ENCODE measurements around the gene CDKN1B.

CDKN1B gene

DNA sequence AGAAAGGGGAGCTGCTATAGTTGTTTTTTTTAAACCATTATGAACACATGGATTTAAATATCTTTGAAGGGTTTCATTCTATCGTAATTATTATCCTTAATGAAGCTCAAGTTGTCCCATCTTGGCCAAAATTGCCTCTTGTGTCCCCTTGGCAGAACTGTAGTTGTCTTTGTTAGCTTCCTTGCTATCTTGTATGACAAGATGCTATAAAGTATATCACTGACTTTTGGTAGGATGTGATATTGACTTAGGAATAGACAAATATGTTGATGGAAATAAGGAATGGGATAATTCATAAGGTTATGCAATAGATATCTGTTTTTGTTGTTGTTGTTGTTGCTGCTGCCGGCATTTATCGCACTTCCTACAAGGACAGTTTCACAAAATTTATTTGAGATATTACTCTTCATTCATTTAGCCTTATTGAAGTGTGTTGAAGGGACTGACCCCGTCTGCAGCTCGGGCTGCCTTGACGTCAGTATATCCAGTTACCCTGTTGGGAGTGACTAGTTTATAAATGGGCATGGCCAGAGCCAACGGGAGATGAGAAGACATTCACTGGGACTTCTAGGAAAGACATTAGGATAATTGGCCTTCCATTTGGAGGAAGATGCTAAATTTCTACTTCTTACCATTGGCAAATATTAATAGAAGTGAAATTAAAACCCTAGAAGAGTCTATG is 42.2 kb downstream of the CDKN1B start:
- DNase-seq (ENCODE audit: low spot score) = no peak

DNA sequence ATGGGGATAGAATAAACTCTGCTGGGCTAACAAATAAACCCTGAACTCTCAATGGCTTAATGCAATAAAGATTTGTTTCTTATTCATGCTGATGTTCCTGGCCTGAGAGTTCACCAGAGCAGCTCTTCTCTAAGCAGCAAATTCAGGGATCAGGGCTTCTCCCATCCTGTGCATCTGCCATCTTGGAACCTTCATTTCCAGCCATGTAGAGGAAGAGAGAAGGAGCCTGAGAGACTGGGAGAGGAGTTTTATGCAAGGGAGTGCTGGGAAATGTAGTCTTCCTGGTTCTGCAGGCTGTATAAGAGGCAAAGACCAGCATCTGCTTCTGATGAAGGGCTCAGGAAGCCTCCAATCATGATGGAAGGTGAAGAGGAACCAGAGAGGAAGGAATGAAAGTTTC is 47.7 kb downstream of the CDKN1B start:
- DNase-seq (ENCODE audit: low spot score) = no peak

DNA sequence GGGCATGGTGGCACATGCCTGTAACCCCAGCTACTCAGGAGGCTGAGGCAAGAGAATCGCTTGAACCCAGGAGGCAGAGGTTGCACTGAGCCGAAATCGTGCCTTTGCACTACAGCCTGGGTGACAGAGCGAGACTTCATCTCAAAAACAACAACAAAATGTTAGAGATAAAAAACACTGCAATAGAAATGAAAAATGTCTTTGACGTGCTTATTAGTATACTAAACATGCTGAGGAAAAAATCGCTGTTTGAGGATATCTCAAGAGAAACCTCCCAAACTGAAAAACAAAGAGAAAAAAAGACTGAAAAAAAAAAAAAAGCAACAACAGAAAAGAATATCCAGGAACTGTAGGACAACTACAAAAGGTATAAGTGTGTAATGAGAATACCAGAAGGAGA is 53.1 kb downstream of the CDKN1B start:
- no peak for DNase-seq (ENCODE audit: low spot score)

Data from ecto neural progenitor cell (in vitro differentiated cells).